GM21825 (cell line): Measurements from ENCODE around the gene SAPCD1.
A peak's percentile ranks its signal among the peaks of the same experiment; 100 is the strongest.
"Not testable (repeated sequence)": the region's sequence is repeated elsewhere in the genome, so short reads cannot be mapped to it uniquely, and the experiment has no call there.

Experiments
- ATAC-seq: cut with Tn5 transposase; IDR thresholded peaks from one replicate; pipeline ENCODE4 v1.9.1; 2021; ENCODE audit warnings: mild to moderate bottlenecking, moderate library complexity; ENCODE audit not compliant: unreplicated experiment

The SAPCD1 gene

GRCh38 chr6:31795616-31796298 is 33.3 kb downstream of the SAPCD1 start, which contains the start of gene VARS1:
Gene VARS1 (minus strand): TSS chr6:31795752. CDS start chr6:31795217, 535 bp downstream.
- ATAC-seq, result peak; percentile 78

- ATAC-seq, result no peak
These were observed 34.5 kb downstream of the SAPCD1 start for GRCh38 chr6:31796993-31797385.

GRCh38 chr6:31797588-31797987 is 35.1 kb downstream of the SAPCD1 start:
- no peak for ATAC-seq

- no peak for ATAC-seq
These were observed 37.3 kb downstream of the SAPCD1 start for GRCh38 chr6:31799781-31800180.

- not testable (repeated sequence) for ATAC-seq
These were observed 38.8 kb downstream of the SAPCD1 start for GRCh38 chr6:31801031-31801927.

GRCh38 chr6:31805939-31806469 is 43.5 kb downstream of the SAPCD1 start:
- peak; percentile 7 for ATAC-seq

GRCh38 chr6:31806470-31807272 is 44.2 kb downstream of the SAPCD1 start, which contains the start of gene LSM2:
Gene LSM2 (minus strand): TSS chr6:31806966. CDS start chr6:31806757, 209 bp downstream.
- ATAC-seq, result peak; percentile 82

- ATAC-seq, result not testable (repeated sequence)
These were observed 46.1 kb downstream of the SAPCD1 start for GRCh38 chr6:31808599-31808998.

- ATAC-seq, result no peak
These were observed 49.2 kb downstream of the SAPCD1 start for GRCh38 chr6:31811645-31812044.

- no peak for ATAC-seq
These were observed 51.0 kb downstream of the SAPCD1 start for GRCh38 chr6:31813465-31813849.
